GM12878 (cell line): ENCODE data around the gene SRCIN1. TPM values are rescaled to one million over a fixed set of nuclear protein-coding genes. Genes with fewer than 3 reads are reported as not detected.

Experiments used
- ATAC-seq: fragments of 200-7000 bp; cut with Tn5 transposase; 3 replicates; pipeline ENCODE4 v1.9.1; 2020; ENCODE audit warnings: mild to moderate bottlenecking, moderate library complexity
- BruUV-seq: library from RNA; stranded (reverse); fragments of 400-500 nt; replicated peaks from 2 replicates; lab custom pipeline; 2021; lab: Mats Ljungman, UMichigan
- CTCF ChIA-PET: fragments of 300-600 bp; sonication (Branson Sonifier 250); formaldehyde crosslinking; extraction: SDS; loops from one replicate; lab custom pipeline; 2021; ENCODE audit warnings: inconsistent platforms; lab: Yijun Ruan, JAX
- POLR2A ChIA-PET: fragments of 350-600 bp; formaldehyde crosslinking; extraction: SDS; loops from one replicate; lab custom pipeline; 2021; ENCODE audit warnings: inconsistent platforms; lab: Charles Lee
- RAD21 ChIA-PET: fragments of 300-600 bp; sonication (Branson Sonifier 250); formaldehyde crosslinking; loops from one replicate; lab custom pipeline; 2023; ENCODE audit warnings: antibody characterized with exemption; ENCODE audit not compliant: unreplicated experiment; lab: Charles Lee
- SMC1A ChIA-PET: fragments of 300-600 bp; sonication (Branson Sonifier 250); formaldehyde crosslinking; loops from one replicate; lab custom pipeline; 2023; ENCODE audit not compliant: unreplicated experiment, uncharacterized antibody; lab: Charles Lee
- DNase-seq: peaks from one replicate; pipeline ENCODE4 v3.0.0-alpha.2; 2011; ENCODE audit warnings: low read depth, low spot score
- FAIRE-seq: peaks from 3 replicates; lab custom pipeline; 2011; peaks lifted over from hg19 to GRCh38; lab: Jason Lieb, UNC
- H2AFZ ChIP-seq: 2 replicates; pipeline ENCODE4 v1.6.0; 2011; ENCODE audit warnings: low read depth, low read length, control low read depth; ENCODE audit not compliant: control insufficient read depth
- H3K27ac ChIP-seq: 2 replicates; pipeline ENCODE4 v1.5.1; 2011; ENCODE audit warnings: control low read depth; ENCODE audit not compliant: control insufficient read depth, insufficient read depth
- H3K27me3 ChIP-seq, 2 experiments: replicated peaks in 1 of 2; 2 replicates each; pipeline versions ENCODE4 v1.6.0 to v1.6.1; 2011; ENCODE audit warnings: low read length in 1 of 2; ENCODE audit not compliant: control insufficient read depth in 2 of 2, insufficient read depth in 2 of 2
- H3K36me3 ChIP-seq, 2 experiments: 2 replicates each; pipeline ENCODE4 v1.5.1; 2011; ENCODE audit warnings: low read length in 1 of 2; ENCODE audit not compliant: control insufficient read depth in 2 of 2, insufficient read depth in 2 of 2
- H3K4me1 ChIP-seq: 2 replicates; pipeline ENCODE4 v1.6.1; 2011; ENCODE audit warnings: mild to moderate bottlenecking, low read length, moderate library complexity, mixed read lengths; ENCODE audit not compliant: control insufficient read depth, insufficient read depth
- H3K4me2 ChIP-seq: 2 replicates; pipeline ENCODE4 v1.6.0; 2011; ENCODE audit warnings: control low read depth; ENCODE audit not compliant: control insufficient read depth, insufficient read depth
- H3K4me3 ChIP-seq: fragments of 200-600 bp; sonication (generic); 2 replicates; pipeline ENCODE4 v1.5.1; 2016
- H3K79me2 ChIP-seq: 2 replicates; pipeline ENCODE4 v1.6.0; 2011; ENCODE audit warnings: low read length; ENCODE audit not compliant: control insufficient read depth, insufficient read depth
- H3K9ac ChIP-seq: 2 replicates; pipeline ENCODE4 v1.8.0; 2011; ENCODE audit warnings: low read length, control low read depth, mixed read lengths; ENCODE audit not compliant: control insufficient read depth, insufficient read depth
- H3K9me3 ChIP-seq: replicated peaks from 3 replicates; pipeline ENCODE4 v1.5.1; 2011; ENCODE audit warnings: mild to moderate bottlenecking, low read length; ENCODE audit not compliant: control insufficient read depth, insufficient read depth
- H4K20me1 ChIP-seq: 2 replicates; pipeline ENCODE4 v1.6.0; 2011; ENCODE audit not compliant: control insufficient read depth, insufficient read depth
- CREM ChIP-seq: IDR thresholded peaks from 2 replicates; pipeline ENCODE4 v1.6.1; 2014; ENCODE audit warnings: antibody characterized with exemption, low read depth
- EGR1 ChIP-seq, 2 experiments: IDR thresholded peaks; 1 replicate in 1 of 2; 2 replicates in 1 of 2; pipeline ENCODE4 v1.6.1; 2011 to 2012; ENCODE audit warnings: low read depth in 2 of 2, low read length in 2 of 2, borderline replicate concordance in 1 of 2, mild to moderate bottlenecking in 1 of 2, moderate library complexity in 1 of 2
- ELK1 ChIP-seq: IDR thresholded peaks from 2 replicates; pipeline ENCODE4 v1.6.1; 2012; ENCODE audit warnings: low read depth, low read length, improper control_type of control experiment
- FOXM1 ChIP-seq: IDR thresholded peaks from 2 replicates; pipeline ENCODE4 v1.6.1; 2012; ENCODE audit warnings: low read depth, mild to moderate bottlenecking, inconsistent platforms, low read length, moderate library complexity
- GATAD2B ChIP-seq: fragments of 450-650 bp; conservative IDR thresholded peaks from 2 replicates; pipeline ENCODE4 v1.6.1; 2017; ENCODE audit warnings: low read depth, mild to moderate bottlenecking, moderate library complexity
- HDAC2 ChIP-seq: fragments of 200-600 bp; sonication (generic); IDR thresholded peaks from 2 replicates; pipeline ENCODE4 v1.6.1; 2017
- IRF4 ChIP-seq: IDR thresholded peaks from 2 replicates; pipeline ENCODE4 v1.6.1; 2011; ENCODE audit warnings: low read depth, low read length
- JUNB ChIP-seq: IDR thresholded peaks from 2 replicates; pipeline ENCODE4 v1.6.1; 2016; ENCODE audit warnings: antibody characterized with exemption, mild to moderate bottlenecking
- KAT2A ChIP-seq: conservative IDR thresholded peaks from 2 replicates; pipeline ENCODE4 v1.6.1; 2011; ENCODE audit warnings: low read depth, low read length; ENCODE audit not compliant: control insufficient read depth
- POLR2AphosphoS2 ChIP-seq: IDR thresholded peaks from 2 replicates; pipeline ENCODE4 v1.6.1; 2011; ENCODE audit warnings: low read depth, mild to moderate bottlenecking, low read length, improper control_type of control experiment, moderate library complexity
- RUNX3 ChIP-seq: IDR thresholded peaks from 2 replicates; pipeline ENCODE4 v1.6.1; 2012; ENCODE audit warnings: low read length, inconsistent platforms
- SIN3A ChIP-seq: IDR thresholded peaks from 2 replicates; pipeline ENCODE4 v1.6.1; 2012; ENCODE audit warnings: low read depth, low read length, improper control_type of control experiment
- SUPT20H ChIP-seq: IDR thresholded peaks from 2 replicates; pipeline ENCODE4 v1.6.1; 2011; ENCODE audit warnings: low read depth, mild to moderate bottlenecking, low read length, moderate library complexity, borderline replicate concordance; ENCODE audit not compliant: control insufficient read depth
- SUZ12 ChIP-seq: fragments of 200-600 bp; sonication (generic); IDR thresholded peaks from one replicate; pipeline ENCODE4 v1.6.1; 2018; ENCODE audit warnings: antibody characterized with exemption, mild to moderate bottlenecking; ENCODE audit not compliant: unreplicated experiment
- ZBED1 ChIP-seq: IDR thresholded peaks from 2 replicates; pipeline ENCODE4 v1.6.1; 2016; ENCODE audit warnings: borderline replicate concordance
- ZNF24 ChIP-seq: fragments of 450-650 bp; IDR thresholded peaks from 2 replicates; pipeline ENCODE4 v1.6.1; 2017; ENCODE audit warnings: antibody characterized with exemption, mild to moderate bottlenecking
- ZNF384 ChIP-seq: IDR thresholded peaks from 2 replicates; pipeline ENCODE4 v1.6.1; 2012; ENCODE audit warnings: low read depth, mild to moderate bottlenecking, low read length, improper control_type of control experiment, borderline replicate concordance
- ZNF622 ChIP-seq: fragments of 450-650 bp; IDR thresholded peaks from 2 replicates; pipeline ENCODE4 v1.6.1; 2017; ENCODE audit warnings: mild to moderate bottlenecking, inconsistent platforms
- WGBS: methylation state at CpG from one replicate; pipeline ENCODE4 v1.1.6; 2016; ENCODE audit warnings: low lambda C conversion rate; ENCODE audit not compliant: insufficient replicate concordance, insufficient coverage; ENCODE audit errors: missing lambda C conversion rate; 5-methylcytosine and 5-hydroxymethylcytosine counted together
- in situ Hi-C: fragments of 300-500 bp; cut with MboI; formaldehyde crosslinking; loops from 9 replicates; pipeline ENCODE4 v1.14.3; 2018; ENCODE audit warnings: mixed read lengths
- intact Hi-C: fragments of 100-400 bp; cut with micrococcal nuclease; formaldehyde crosslinking; loops from one replicate; pipeline ENCODE4 v1.14.2; 2022; ENCODE audit not compliant: unreplicated experiment
- polyA plus RNA-seq, 11 experiments: library from polyadenylated mRNA; depleted of rRNA in 4 of 11; unstranded in 6 of 11; stranded (reverse) in 5 of 11; fragments of >200 nt; fragmentation: Nextera tagmentation in 4 of 11; fragmentation: Illumina TruSeq in 1 of 11; extraction: Ambion mirVana in 4 of 11; extraction: Trizol in 1 of 11; gene quantifications; 1 replicate in 1 of 11; 2 replicates in 10 of 11; pipeline versions ENCODE4 v1.2.1 to v1.2.3, GENCODE V29; 2011 to 2016; ENCODE audit warnings: inconsistent platforms in 2 of 11, missing spikeins in 2 of 11, low read depth in 1 of 11
- total RNA-seq, 4 experiments: library from RNA; depleted of rRNA in 3 of 4; stranded (reverse); fragments of >200 nt in 3 of 4; fragmentation: Illumina TruSeq in 1 of 4; extraction: Trizol in 1 of 4; gene quantifications; 2 replicates each; pipeline versions ENCODE4 v1.2.1 to v1.2.3, GENCODE V29; 2013 to 2021

The SRCIN1 gene
- total and polyA plus RNA-seq, 10 of the 15 experiments (the other 5 are each of a cell fraction or from before 2014, with no cell fraction given) = under 0.01 to 0.74 (median 0.20) TPM; not detected in 3

- Histone ChIP-seq H3K27me3 (peaks cover 0 to 9% of the 10 kb centered on the region in 2 experiments; a peak in 2 of 4 replicates), H2AFZ (no peak overlapping the region), H3K4me3 (no peak overlapping the region), H3K9ac (no peak overlapping the region), H3K27ac (no peak overlapping the region), H3K9me3 (peaks cover 5% of the 10 kb centered on the region; the same call in 2 of the 3 replicates), H3K79me2 (no peaks in the 10 kb centered on the region), H3K4me1 (peaks cover 20% of the 10 kb centered on the region), H3K4me2 (no peak overlapping the region), H3K36me3 (no peaks in the 10 kb centered on the region), H4K20me1 (no peaks in the 10 kb centered on the region)
- intact Hi-C loops (no loop called here), in situ Hi-C loops (no loop called here)
- ATAC-seq (no peak), DNase-seq (no peak), FAIRE-seq (no peak)
- BruUV-seq = no TSS peak
- WGBS = 41% methylated on average over 3 of the region's 4 CpGs
- ChIA-PET RAD21 (interaction anchor here (1.0 to 8.2 kb wide), 3 partner anchors 42 to 52 kb away, joined by 3 to 61 read pairs (median 5); no protein-coding TSS in a partner anchor), CTCF (interaction anchor here (0.5 to 5.5 kb wide), 13 partner anchors 10 to 545 kb away, joined by 3 to 32 read pairs (median 6); no protein-coding TSS in a partner anchor), POLR2A (interaction anchor here (1.0 kb wide), 1 partner anchor 50 kb away, joined by 3 read pairs; no protein-coding TSS in a partner anchor), SMC1A (interaction anchor here (0.5 to 1.8 kb wide), 4 partner anchors 14 to 59 kb away, joined by 3 to 7 read pairs (median 6); no protein-coding TSS in a partner anchor)
- TF ChIP-seq SUZ12 = no peak
- TF ChIP-seq ELK1 = no peak
- TF ChIP-seq ZNF24 = no peak
- no peak for TF ChIP-seq HDAC2
- TF ChIP-seq CREM = no peak
- TF ChIP-seq KAT2A = no peak
- no peak for TF ChIP-seq ZNF622
- TF ChIP-seq ZBED1 = no peak
- no peak for TF ChIP-seq FOXM1
- TF ChIP-seq ZNF384 = no peak
- TF ChIP-seq RUNX3 = no peak
- no peak for TF ChIP-seq EGR1 (IDR thresholded peaks at IDR 0.05; ENCODE audit: borderline replicate concordance in 1 of 2, low read depth in 2 of 2, low read length in 2 of 2)
- TF ChIP-seq SUPT20H = no peak
- TF ChIP-seq SIN3A = no peak
- TF ChIP-seq JUNB = no peak
- no peak for TF ChIP-seq POLR2AphosphoS2
- TF ChIP-seq GATAD2B = no peak
- no peak for TF ChIP-seq IRF4
- TF ChIP-seq, all 136 proteins: peak for 0
Measured at GRCh38 chr17:38608648-38609047, 2.9 kb upstream of the SRCIN1 start.
